GM19351 (cell line): ENCODE data around the gene SLC25A21.
A peak's percentile ranks its signal among the peaks of the same experiment; 100 is the strongest.

ENCODE experiments used
- ATAC-seq: cut with Tn5 transposase; IDR thresholded peaks from one replicate; pipeline ENCODE4 v1.9.1; 2021; ENCODE audit warnings: mild to moderate bottlenecking, moderate library complexity; ENCODE audit not compliant: unreplicated experiment

The SLC25A21 gene

DNA sequence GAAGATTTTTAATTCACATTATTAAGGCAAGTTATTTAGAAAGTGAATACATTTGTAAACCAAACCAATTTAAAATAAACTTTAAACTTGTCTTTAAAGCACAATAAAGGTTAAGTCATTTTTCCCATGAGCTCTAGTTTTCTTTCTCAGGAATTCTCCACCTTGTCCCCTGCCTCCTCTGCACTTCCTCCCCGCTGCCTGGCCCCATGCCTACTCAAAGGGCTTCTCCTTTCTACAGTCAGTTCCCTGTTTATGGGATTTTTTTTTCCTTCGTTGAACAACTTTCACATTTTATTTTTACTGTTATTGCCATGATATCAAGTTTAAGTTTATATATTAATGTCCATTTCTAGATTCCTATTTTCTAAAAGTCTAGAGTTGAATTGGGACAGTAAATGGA, 223.0 kb downstream of the SLC25A21 start:
- ATAC-seq, result no peak

DNA sequence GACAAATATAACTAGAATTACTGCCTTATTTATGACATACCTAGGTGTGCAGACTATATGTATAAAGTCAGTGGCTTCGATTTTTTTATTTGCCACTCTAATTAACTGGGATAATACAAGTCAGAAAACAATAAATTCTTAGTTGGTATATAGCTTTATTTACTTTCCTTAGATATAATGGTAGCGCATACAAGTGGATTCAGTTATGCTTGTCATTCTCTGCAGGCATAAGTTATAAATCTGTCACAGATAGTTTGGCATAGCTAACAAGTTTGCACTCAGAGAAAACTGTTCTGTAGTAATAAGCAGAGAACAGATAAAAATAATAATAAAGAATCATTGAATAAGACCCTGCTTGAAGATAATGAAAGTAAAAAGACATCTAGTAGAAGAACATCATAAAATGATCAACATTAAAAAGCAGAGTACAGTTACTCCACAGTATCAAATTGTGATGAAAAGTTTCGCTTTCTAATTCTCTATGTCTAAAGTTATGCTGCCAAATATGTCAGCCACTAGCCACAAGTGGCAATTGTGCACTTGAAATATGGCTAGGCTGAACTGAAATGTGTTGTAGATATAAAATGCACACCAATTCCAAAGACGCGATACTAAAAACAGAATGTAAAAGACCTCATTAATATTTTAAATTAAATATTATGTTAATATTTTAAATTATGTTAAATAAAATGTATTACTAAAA, 224.1 kb downstream of the SLC25A21 start:
- ATAC-seq, result no peak

DNA sequence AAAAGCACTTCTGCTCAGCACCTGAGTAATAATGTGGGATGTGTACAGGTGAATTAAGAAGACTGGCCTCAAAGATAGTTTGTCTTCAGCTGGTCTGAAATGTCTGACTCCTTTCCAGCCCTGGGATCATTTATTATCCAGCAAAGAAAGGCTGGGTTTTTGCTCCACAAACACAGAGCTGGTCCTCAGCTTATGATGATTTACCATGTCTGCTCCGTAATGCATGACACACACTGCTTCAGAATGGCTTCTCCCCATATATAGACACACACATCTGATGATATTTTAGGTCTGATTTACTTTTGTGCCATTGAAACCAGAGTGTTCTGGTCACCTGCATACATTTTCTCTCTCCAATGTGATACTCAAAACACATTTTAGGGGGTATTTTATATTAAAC, 225.0 kb downstream of the SLC25A21 start:
- no peak for ATAC-seq

DNA sequence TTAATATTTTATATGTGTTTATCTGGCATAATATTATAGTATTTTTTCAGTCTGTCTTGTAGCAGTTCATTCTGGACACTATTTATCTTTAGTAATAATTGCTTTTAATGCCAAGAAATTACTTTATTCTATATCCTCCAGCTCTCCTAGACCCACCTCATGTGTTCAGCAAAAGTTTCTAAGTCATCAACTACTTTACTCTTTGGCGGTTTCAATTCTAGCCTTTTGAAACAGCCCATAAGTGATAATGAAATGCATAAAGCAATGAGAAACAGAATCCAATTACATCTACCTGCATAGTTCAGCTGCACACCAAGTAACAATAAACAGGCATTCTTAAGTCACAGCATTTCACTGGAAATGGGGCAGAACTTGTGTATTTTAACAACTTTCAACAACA, 225.5 kb downstream of the SLC25A21 start:
- no peak for ATAC-seq

DNA sequence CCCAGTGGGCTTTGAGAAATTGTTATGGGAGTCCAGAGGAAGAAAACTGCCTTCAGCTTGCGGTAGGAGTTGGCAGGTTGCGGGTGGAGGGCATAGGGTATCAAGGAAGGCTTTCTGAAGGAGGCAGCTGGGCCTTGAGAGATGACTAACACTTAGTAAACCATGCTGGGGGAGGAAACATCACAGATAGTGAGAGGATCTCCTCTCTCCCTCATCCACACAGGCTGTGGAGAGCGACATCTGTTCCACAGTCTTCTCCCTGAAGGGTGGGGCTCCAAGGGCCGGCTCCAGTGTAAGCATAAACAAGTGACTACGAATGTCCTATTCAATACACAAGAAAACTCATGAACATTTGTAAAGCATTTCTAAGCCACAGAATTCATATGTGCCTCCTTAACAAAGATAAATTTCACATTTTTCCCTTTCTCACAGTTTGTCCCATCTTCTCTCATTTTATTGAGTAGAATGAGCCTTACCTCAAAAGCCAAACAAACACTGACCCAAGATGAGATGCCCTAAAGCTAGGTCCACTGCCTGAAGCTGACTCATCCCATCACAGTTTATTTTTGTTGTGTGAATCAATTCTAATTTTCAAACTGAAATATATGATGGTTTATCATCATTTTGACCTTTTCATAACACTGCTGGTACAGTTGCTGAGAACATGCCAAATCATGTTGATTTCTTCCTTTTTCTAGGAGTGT, 227.9 kb downstream of the SLC25A21 start:
- ATAC-seq, result no peak

DNA sequence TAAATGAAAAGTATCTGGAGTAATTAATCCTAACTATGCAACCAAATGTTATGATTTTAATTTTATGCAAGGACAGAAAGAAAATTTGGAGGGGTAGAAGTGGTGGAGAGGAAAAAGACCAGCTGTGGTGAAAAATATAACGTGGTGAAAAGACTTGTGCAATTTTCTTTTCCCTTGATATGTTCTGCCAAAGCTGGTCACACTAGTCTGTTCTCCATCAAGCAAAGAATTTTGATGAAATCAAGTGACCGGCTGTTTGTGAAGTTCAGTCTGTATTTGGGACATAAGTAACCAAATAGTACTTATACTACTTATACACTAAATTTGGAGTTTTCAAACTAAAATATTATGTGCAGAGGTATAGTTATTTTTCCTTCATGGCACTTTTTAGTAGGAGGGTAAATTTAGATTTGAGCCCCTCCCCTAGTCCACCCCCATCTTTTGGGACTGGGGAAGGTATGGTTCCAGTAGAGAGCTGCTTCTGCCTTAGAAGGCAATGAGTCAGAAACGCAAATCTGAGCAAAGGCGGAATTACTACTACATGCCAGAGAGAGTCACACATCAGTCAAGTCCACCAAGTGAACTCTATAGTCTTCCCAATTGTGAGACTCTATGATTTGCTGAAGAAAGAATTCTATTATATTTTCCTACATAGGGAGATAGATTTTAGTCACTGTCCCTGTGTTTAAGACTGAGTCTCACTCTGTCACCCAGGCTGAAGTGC, 229.7 kb downstream of the SLC25A21 start:
- ATAC-seq, result no peak

DNA sequence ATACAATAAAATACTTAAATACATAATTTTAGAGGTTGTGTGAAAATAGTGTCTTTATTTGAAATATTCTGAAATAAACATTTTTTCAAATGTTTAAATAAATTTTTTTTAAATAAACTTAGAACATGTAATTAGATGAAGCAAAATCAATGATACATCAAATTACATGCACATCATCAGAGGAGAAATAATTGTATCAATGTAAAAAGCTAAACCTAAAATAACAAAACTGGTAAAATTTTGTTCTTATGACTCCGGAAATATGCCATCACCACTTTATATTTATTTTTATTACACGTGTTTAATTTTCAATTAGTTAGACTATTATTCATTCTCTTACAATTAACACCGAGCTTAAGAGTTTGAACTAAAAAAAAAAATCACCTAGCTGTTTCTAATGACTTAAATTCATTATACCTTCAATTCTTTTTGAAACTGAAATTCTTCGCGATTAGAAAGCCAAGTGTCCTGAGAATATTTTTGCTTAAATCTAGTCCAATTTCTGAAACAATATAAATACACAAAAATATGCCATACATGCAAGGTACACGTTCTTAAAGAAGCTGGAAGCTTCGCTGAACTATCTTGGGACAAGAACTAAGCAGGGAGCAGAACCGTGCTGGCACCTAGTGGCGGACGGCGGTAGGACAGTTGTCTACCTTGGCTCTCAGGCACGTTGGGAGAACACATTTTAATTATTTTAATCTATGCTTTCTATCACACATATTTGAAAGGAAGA, 230.5 kb downstream of the SLC25A21 start:
- peak; percentile 97 for ATAC-seq

DNA sequence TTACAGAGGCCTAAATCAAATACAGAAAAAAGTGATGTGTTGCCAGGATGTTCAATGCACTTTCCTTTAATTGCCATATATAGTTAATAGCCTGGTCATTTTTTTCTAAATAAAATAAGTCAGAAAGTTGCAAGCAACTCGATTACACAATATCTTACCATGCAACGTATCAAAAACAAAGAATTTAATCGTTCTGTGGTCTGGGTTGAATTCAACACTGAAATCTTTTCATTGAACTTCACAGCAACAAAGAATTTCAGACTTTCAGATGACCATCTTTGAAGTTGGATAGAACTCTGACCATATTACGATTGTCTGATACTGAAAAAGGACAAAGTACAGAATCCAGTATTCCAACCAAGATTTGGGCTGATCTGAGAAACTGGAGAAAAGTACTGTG, 231.9 kb downstream of the SLC25A21 start:
- no peak for ATAC-seq

DNA sequence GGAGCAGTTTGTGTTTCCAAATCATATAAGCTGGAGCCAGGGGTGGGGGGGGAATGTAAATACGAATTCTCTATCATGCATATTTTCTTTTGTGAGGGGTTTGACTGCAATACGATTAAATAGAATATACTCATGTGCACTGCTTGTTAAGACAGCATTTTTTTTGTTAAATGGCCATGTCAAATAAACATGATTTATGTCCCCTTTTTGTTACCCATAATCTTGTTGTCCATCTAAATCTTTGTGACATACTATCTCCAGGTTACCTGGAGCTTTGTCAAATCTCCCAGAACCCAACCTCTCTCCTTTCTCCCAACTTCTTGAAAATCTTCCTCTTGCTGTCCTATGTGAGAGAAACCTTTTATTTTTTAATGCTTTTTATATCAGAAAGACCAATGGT, 233.1 kb downstream of the SLC25A21 start:
- ATAC-seq, result no peak

DNA sequence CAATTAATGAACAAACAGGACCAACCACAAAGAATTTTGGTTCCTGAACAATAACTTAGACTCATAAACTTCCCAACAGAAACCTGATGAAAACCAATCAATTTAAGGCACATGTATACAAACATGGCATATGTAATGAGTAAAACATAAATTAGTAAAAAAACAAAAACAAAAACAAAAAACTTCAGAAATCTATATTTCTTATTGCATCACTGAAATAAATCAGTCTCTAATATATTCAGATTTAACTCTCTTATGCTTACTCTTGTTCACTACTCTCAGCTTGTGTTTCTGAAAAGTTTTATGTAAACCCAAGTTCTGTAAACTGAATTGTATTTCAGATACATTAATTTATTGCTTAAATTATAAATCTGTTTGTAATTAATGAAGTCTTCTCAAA, 233.7 kb downstream of the SLC25A21 start:
- ATAC-seq, result no peak

DNA sequence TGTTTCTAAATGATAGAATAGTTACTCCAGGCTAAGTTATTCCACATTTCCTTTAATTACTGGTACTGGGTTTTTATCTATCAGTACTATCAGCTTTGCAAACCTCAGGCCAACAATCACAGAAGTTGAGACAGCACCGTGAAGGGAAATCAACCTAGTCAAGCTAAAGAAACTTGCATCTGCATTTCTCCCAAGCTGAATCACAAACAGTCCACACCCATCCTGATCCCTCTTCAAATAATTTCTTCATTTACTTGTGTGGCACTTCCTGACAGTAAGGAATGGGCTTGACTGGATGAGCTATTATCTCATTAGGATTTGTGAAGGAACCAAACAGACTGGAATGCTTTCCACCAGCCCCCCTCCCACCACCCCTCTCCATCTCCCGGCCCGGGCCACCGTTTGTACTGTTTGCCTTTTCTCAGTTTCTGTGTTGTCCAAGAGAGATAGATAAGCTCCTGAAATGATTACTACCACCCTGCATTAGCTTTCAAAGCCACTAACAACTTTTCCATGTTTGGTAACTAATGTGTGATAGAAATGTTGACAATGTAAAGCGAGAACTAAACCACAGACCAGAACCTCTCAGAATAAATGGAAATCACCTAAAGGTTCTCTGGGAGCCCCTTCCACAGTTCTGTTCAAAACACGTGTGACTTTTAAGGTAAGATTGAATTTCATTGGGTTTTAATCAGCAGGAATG, 236.3 kb downstream of the SLC25A21 start:
- no peak for ATAC-seq

DNA sequence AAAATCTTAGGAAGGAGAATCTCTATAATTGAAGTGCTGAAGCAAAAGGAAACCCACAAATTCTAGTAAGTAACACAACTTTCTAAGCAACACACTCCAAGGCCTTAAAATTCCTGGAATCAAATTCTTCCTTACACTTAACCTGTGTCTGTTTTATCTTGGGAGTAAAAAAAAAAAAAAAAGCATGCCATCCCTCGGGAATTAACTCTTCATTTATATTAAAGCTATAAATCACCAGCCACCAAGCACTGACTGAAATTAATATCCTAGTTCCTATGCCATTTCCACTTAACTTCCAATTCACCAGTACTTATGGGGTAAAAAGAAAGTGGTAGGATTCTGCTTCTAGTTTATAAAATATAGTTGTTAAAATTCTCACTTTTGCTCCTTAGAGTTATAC, 238.1 kb downstream of the SLC25A21 start:
- ATAC-seq, result no peak

DNA sequence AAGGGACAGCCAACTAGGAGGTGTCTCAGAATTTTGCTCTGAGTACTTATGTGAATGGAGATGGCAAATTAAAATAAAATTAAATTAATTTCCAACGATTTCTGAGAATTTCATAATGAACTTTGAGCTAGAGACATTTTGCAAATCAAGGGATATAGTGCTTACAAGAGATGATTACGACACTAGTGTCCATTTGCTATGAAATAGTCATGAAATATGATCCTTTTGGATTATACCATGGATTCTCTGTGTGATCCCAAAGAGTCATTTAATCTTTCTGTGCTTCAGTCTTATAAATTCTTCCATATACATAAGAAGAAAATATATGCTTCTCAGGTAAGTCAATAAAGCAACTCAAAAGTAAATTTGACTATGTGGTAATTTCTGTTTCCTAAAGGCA, 240.6 kb downstream of the SLC25A21 start:
- ATAC-seq, result no peak

DNA sequence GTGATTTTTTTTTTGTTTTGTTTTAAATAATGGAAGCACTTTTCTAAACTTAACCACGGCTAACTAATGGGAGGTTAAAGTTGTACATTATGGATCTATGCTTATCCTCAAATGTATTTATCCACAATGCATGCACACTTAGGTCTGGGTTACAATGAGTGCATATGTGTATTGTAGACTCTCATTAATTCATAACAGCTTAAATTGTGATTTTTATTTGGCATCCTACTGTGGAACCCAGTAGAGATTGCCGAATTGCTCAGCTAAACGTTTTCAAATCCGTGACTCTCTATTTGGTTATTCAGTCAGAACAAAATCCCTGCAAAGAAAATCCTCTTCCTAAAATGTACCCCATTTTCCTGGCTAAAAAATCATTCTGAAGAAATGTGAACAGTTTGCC, 244.0 kb downstream of the SLC25A21 start:
- no peak for ATAC-seq

DNA sequence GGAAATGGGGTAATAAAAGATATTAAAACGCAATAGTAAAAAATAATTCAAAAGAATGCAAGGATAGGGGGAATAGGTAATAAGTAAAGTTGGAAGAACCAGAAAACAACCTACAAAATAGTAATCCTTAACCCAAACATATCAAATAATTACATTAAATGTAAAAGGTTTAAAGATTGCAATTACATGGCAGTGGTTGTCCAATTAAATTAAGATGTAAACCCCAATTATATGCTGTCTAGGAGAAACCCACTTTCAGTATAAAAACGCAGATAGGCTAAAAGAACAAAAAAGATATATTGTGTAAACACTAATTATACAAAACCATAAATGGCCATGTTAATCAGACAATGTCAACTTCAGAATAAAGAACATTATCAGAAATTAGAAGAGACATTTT, 247.3 kb downstream of the SLC25A21 start:
- ATAC-seq, result no peak

DNA sequence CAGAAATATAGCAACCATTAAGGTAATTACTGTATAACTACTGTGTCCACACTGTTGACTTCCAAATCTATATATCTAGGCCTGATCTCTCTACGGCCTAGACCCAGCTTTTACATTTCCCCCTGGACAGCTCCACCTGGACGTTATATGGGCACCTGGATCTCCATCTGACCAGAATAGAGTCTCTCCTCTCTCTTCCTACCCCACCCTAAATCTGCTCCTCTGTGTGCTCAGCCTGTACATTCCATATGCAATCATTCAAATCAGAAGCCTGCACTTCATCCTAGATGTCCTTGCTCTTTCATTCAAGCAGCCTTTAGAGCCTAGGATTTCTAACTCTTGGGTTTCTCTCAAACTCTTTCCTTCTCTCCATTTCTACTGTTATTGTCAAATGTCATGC, 255.7 kb downstream of the SLC25A21 start:
- ATAC-seq, result no peak

DNA sequence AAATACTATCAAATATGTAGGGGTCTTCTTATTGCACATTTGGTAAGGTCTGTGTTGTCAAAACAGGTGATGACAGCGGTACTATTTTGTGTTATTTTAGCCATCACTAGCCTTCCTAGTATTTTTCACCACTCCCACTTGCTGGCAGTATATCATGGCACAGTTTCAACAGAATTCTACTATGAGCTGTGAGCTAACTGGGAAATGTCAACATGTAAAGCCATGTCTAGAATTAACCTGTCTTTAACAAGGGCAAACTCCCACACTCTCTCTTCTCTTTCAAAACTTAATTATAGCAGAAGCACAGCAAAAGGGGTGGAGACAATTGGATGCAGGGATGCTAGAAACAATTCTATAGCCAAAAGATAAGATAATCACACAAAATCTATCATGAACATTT, 257.3 kb downstream of the SLC25A21 start:
- ATAC-seq, result no peak

DNA sequence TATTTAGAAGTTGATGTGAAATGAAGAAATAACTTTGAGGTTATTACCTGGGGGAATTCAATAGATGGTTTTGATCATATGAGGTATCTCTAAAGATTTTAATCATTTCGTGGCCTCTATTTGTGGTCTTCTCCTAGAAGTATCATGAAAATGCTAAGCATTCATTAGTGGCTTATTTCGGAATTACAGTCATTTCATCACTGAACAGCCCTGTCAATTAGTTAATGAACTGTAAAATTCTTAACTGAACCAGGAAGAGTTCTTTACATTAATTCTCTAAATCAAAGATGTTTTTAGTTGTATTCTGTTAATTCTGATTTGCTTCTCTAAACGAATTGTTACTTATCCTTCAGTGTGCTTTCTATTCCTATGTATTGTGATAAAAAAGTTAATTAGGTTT, 261.8 kb downstream of the SLC25A21 start:
- no peak for ATAC-seq

DNA sequence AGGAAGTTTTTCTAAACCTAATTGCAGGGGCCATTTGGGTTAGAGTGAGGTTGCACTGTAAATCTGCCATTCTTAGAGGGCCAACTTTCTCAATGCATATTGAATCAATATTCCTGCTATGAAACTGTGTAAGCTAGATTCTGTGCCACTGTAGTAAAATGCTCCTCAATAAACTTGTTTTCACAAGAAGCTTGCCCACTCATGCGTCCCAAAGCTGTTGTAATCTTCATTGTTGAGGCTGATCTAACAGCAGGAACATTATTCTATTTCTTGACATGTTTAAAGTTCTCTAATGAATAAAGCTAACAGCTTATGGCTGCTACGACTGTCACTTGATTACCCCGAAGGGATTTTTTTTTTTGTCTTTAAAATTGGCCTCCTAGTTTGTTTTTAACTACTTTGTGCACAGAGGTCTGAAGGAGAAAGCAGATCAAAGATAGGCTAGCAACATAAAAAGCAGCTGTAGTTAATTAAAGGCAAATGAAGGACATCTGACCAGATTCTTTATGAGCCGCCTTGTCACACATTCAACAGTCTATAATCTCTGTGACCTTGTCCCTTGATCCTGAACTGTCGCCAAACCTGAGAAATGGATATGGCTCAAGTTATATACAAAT, 267.0 kb downstream of the SLC25A21 start:
- ATAC-seq, result no peak

DNA sequence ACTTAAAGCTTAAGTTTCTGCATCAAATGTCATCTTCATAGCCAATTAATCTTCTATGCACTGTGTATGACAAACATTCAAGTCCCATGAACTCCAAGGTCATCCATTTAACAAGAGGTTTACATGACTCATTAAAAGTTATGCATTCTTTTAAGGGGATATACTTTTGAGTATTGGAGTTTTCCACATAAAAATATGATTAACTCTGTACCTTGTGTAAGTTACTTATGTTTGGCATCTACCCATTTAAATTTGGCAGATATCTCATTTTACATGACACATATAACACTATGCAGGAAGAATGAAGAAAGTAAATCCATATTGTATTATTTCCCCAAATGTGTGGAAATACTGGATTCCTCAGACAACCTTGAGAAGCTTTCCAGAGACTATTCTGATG, 270.5 kb downstream of the SLC25A21 start:
- ATAC-seq, result no peak
